A549 treated with Hydrocortisone at 1 μM for 4 hours (cell line): ENCODE measurements around the gene KLF14. TPM values are rescaled to one million over a fixed set of nuclear protein-coding genes. Genes with fewer than 3 reads are reported as not detected.

ENCODE experiments used
- total RNA-seq: library from RNA; stranded (reverse); fragments of 200-300 nt; extraction: Qiagen RNA extraction; gene quantifications from 5 replicates; pipeline ENCODE4 v1.2.3, GENCODE V29; 2022

Gene KLF14
- 0.03 to 0.07 TPM (median 0.05 TPM) in 4 of 5 replicates, not detected in the other for total RNA-seq

DNA sequence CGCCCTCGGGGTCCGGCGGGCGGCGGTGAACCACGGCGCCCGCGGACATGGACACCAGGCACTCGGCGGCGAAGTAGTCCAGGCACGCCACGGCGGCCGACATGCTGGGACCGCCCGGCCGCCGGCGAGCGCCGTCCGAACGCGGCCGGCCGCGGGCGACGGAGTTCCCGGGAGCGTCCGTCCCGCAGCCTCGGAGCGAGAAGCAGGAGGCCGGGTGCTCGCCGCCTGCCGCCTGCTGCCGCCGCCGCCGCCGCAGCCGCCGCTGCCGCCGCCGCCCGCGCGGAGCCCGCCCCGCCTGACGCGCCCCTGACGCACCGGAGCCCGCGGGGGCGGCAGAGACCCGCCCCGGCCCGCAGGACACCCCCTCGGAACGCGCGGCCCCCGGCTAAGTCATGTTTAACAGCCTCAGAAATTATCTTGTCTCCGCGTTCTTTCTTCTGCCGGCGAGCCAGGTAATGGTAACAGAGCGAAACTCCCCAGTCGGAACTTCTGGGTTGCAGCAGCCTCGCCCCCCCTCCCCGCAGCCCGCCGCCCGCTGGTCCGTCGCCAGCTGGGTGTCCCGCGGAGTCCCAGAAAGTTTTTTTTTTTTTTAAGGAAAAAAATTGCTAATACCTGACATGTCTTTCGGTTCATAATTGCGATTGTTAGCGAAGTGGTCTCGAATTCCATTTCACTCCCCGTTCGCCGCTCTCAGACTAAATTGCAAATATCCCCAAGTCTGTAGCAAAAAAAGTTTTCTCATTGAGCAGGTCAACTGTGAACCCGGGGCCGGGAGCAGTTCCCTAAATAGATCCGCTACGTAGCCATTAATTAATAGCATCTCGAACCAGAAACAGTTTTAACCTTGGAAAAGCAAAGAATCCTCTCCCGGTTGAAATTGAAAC is at the start of gene KLF14:
TSS of gene KLF14 (minus strand) at position 277 of the 884 bp plus-strand sequence. CDS start at position 103, 174 bp downstream.

Other genes with a start within 250 kb of the KLF14 start
- gene MEST, start 242.1 kb downstream of the KLF14 start, total RNA-seq: 31.0 to 40.3 TPM (median 36.3 TPM) in 5 replicates
- 12.1 to 17.4 TPM (median 13.9 TPM) in 5 replicates for gene COPG2, start 65.5 kb downstream of the KLF14 start, total RNA-seq
- not detected in 5 replicates for gene TSGA13, start 47.7 kb downstream of the KLF14 start, total RNA-seq